HG02642 (cell line): ENCODE results near the gene SLC25A1.
"Not testable (repeated sequence)": the region's sequence is repeated elsewhere in the genome, so short reads cannot be mapped to it uniquely, and the experiment has no call there.

Experiments
- ATAC-seq: cut with Tn5 transposase; IDR thresholded peaks from one replicate; pipeline ENCODE4 v1.9.1; 2021; ENCODE audit warnings: mild to moderate bottlenecking; ENCODE audit not compliant: unreplicated experiment, poor library complexity

Gene SLC25A1

GRCh38 chr22:19207401-19207808, 28.9 kb upstream of the SLC25A1 start:
- no peak for ATAC-seq

GRCh38 chr22:19206287-19206686, 27.8 kb upstream of the SLC25A1 start:
- ATAC-seq = no peak

- no peak for ATAC-seq
Observed at GRCh38 chr22:19204640-19205039, 26.1 kb upstream of the SLC25A1 start.

GRCh38 chr22:19203834-19204233, 25.3 kb upstream of the SLC25A1 start:
- ATAC-seq = no peak

- ATAC-seq = not testable (repeated sequence)
Observed at GRCh38 chr22:19202799-19203186, 24.3 kb upstream of the SLC25A1 start.

- no peak for ATAC-seq
Observed at GRCh38 chr22:19201869-19202798, 23.6 kb upstream of the SLC25A1 start.

- ATAC-seq = no peak
Observed at GRCh38 chr22:19201130-19201868, 22.8 kb upstream of the SLC25A1 start.

- ATAC-seq = no peak
Observed at GRCh38 chr22:19199479-19199878, 20.9 kb upstream of the SLC25A1 start.

- no peak for ATAC-seq
Observed at GRCh38 chr22:19197997-19198865, 19.7 kb upstream of the SLC25A1 start.

GRCh38 chr22:19196841-19197612, 18.5 kb upstream of the SLC25A1 start:
- ATAC-seq = no peak

GRCh38 chr22:19195796-19196731, 17.5 kb upstream of the SLC25A1 start:
- no peak for ATAC-seq

GRCh38 chr22:19194766-19195536, 16.4 kb upstream of the SLC25A1 start:
- no peak for ATAC-seq

GRCh38 chr22:19193879-19194278, 15.3 kb upstream of the SLC25A1 start:
- ATAC-seq = no peak

GRCh38 chr22:19187716-19188563, 9.4 kb upstream of the SLC25A1 start:
- ATAC-seq = no peak

GRCh38 chr22:19184276-19184997, 5.9 kb upstream of the SLC25A1 start:
- no peak for ATAC-seq

- ATAC-seq = no peak
Observed at GRCh38 chr22:19183216-19183615, 4.7 kb upstream of the SLC25A1 start.
